HepG2 (cell line): ENCODE data around the gene SRPRA. TPM values are rescaled to one million over a fixed set of nuclear protein-coding genes. Genes with fewer than 3 reads are reported as not detected.

Source experiments
- ATAC-seq: fragments of 200-7000 bp; cut with Tn5 transposase; 3 replicates; pipeline ENCODE4 v1.9.1; 2020; ENCODE audit warnings: mild to moderate bottlenecking, moderate library complexity
- BruUV-seq: library from RNA; stranded (reverse); fragments of 400-500 nt; replicated peaks from 2 replicates; lab custom pipeline; 2021; lab: Mats Ljungman, UMichigan
- CTCF ChIA-PET: fragments of 300-600 bp; formaldehyde crosslinking; extraction: SDS; loops from one replicate; lab custom pipeline; 2021; ENCODE audit warnings: low total read pairs, inconsistent platforms, low intra/inter-chr PET ratio; lab: Yijun Ruan, JAX
- POLR2A ChIA-PET: fragments of 350-600 bp; sonication (Branson Sonifier 250); formaldehyde crosslinking; loops from one replicate; lab custom pipeline; 2020; ENCODE audit warnings: antibody characterized with exemption, inconsistent platforms; lab: Yijun Ruan, JAX
- DNase-seq: peaks from one replicate; pipeline ENCODE4 v3.0.0-alpha.2; 2015; ENCODE audit warnings: low spot score
- FAIRE-seq: peaks from 3 replicates; lab custom pipeline; 2011; peaks lifted over from hg19 to GRCh38; lab: Jason Lieb, UNC
- H2AFZ ChIP-seq: one replicate; pipeline ENCODE4 v1.6.1; 2011; ENCODE audit warnings: low read length, inconsistent platforms
- H3K27ac ChIP-seq: fragments of 300-600 bp; 3 replicates; pipeline ENCODE4 v1.8.0; 2011; ENCODE audit warnings: mixed run types, mild to moderate bottlenecking, mixed read lengths, low read length, inconsistent platforms; ENCODE audit not compliant: insufficient read depth; ENCODE audit errors: extremely low read length
- H3K27me3 ChIP-seq, 2 experiments: fragments of 200-600 bp in 1 of 2; 2 replicates in 1 of 2; 3 replicates in 1 of 2; pipeline versions ENCODE4 v1.6.0 to v1.8.0; 2011; ENCODE audit warnings: low read length in 2 of 2, mild to moderate bottlenecking in 2 of 2, moderate library complexity in 2 of 2, inconsistent platforms in 1 of 2; ENCODE audit not compliant: insufficient read depth in 2 of 2, control insufficient read depth in 1 of 2
- H3K36me3 ChIP-seq, 2 experiments: fragments of 200-600 bp in 1 of 2; replicated peaks in 1 of 2; 2 replicates in 1 of 2; 3 replicates in 1 of 2; pipeline versions ENCODE4 v1.5.1 to v1.8.0; 2011; ENCODE audit warnings: low read length in 2 of 2, inconsistent platforms in 1 of 2; ENCODE audit not compliant: insufficient read depth in 2 of 2, control insufficient read depth in 1 of 2
- H3K4me1 ChIP-seq: 2 replicates; pipeline ENCODE4 v1.5.1; 2012; ENCODE audit warnings: low read length, inconsistent platforms; ENCODE audit not compliant: insufficient read depth
- H3K4me2 ChIP-seq: 2 replicates; pipeline ENCODE4 v1.6.0; 2011; ENCODE audit warnings: low read depth, low read length, inconsistent platforms
- H3K4me3 ChIP-seq, 3 experiments: fragments of 200-600 bp in 1 of 3; sonication (generic), shearing (Covaris generic) in 1 of 3; replicated peaks in 1 of 3; 2 replicates each; pipeline ENCODE4 v1.5.1; 2011 to 2016; ENCODE audit warnings: low read length in 3 of 3, inconsistent platforms in 2 of 3, low read depth in 2 of 3, mild to moderate bottlenecking in 2 of 3, control low read depth in 1 of 3, mixed read lengths in 1 of 3; ENCODE audit not compliant: insufficient read depth in 1 of 3
- H3K79me2 ChIP-seq: one replicate; pipeline ENCODE4 v1.6.1; 2011; ENCODE audit warnings: low read length, inconsistent platforms; ENCODE audit not compliant: insufficient read depth
- H3K9ac ChIP-seq: 2 replicates; pipeline ENCODE4 v1.6.0; 2011; ENCODE audit warnings: mild to moderate bottlenecking, low read depth, low read length, inconsistent platforms; ENCODE audit not compliant: insufficient read depth
- H3K9me3 ChIP-seq: 2 replicates; pipeline ENCODE4 v1.5.1; 2012; ENCODE audit warnings: mild to moderate bottlenecking, low read length
- H4K20me1 ChIP-seq: 2 replicates; pipeline ENCODE4 v1.6.0; 2011; ENCODE audit warnings: inconsistent platforms, mild to moderate bottlenecking, low read length, moderate library complexity; ENCODE audit not compliant: insufficient read depth
- HMGA1 ChIP-seq: sonication (generic); formaldehyde crosslinking; conservative IDR thresholded peaks from 2 replicates; pipeline ENCODE4 v1.4.0; 2020; ENCODE audit warnings: missing genetic modification reagents
- JDP2 ChIP-seq: sonication (generic); formaldehyde crosslinking; IDR thresholded peaks from 2 replicates; pipeline ENCODE4 v1.8.1; 2022; ENCODE audit warnings: missing genetic modification reagents, borderline replicate concordance
- KLF16 ChIP-seq, 2 experiments: sonication (generic) in 1 of 2; formaldehyde crosslinking in 1 of 2; IDR thresholded peaks; 2 replicates each; pipeline versions ENCODE4 v1.6.1 to v1.8.0; 2016 to 2023; ENCODE audit warnings: missing genetic modification reagents in 2 of 2, missing compliant biosample characterization in 1 of 2
- REXO4 ChIP-seq: sonication (generic); formaldehyde crosslinking; IDR thresholded peaks from 2 replicates; pipeline ENCODE4 v1.8.0; 2022; ENCODE audit warnings: missing genetic modification reagents, mild to moderate bottlenecking, borderline replicate concordance
- SMYD3 ChIP-seq: sonication (generic); formaldehyde crosslinking; IDR thresholded peaks from 2 replicates; pipeline ENCODE4 v1.8.1; 2023; ENCODE audit warnings: mild to moderate bottlenecking, missing genetic modification reagents
- SP140L ChIP-seq: sonication (generic); formaldehyde crosslinking; IDR thresholded peaks from 2 replicates; pipeline ENCODE4 v1.4.0; 2020; ENCODE audit warnings: missing genetic modification reagents, borderline replicate concordance
- THAP11 ChIP-seq: IDR thresholded peaks from 2 replicates; pipeline ENCODE4 v1.6.1; 2016; ENCODE audit warnings: missing biosample characterization, missing genetic modification reagents
- U2AF1 ChIP-seq: fragments of 200-400 bp; formaldehyde crosslinking; optimal IDR thresholded peaks from 2 replicates; pipeline ENCODE3; 2017; ENCODE audit warnings: mild to moderate bottlenecking, low read depth, low read length
- ZFP90 ChIP-seq: sonication (generic); formaldehyde crosslinking; IDR thresholded peaks from 2 replicates; pipeline ENCODE4 v1.8.0; 2022; ENCODE audit warnings: missing genetic modification reagents, mild to moderate bottlenecking, inconsistent platforms, borderline replicate concordance
- ZNF232 ChIP-seq: sonication (generic); formaldehyde crosslinking; IDR thresholded peaks from 2 replicates; pipeline ENCODE4 v1.4.0; 2020; ENCODE audit warnings: missing genetic modification reagents, borderline replicate concordance
- ZNF543 ChIP-seq: sonication (generic); formaldehyde crosslinking; IDR thresholded peaks from 2 replicates; pipeline ENCODE4 v1.4.0; 2020; ENCODE audit warnings: mild to moderate bottlenecking, missing genetic modification reagents
- ZNF570 ChIP-seq: sonication (generic); formaldehyde crosslinking; IDR thresholded peaks from 2 replicates; pipeline ENCODE4 v1.4.0; 2020; ENCODE audit warnings: mild to moderate bottlenecking, missing genetic modification reagents, borderline replicate concordance
- ZNF629 ChIP-seq: sonication (generic); formaldehyde crosslinking; conservative IDR thresholded peaks from 2 replicates; pipeline ENCODE4 v1.5.0; 2020; ENCODE audit warnings: missing genetic modification reagents
- ZNF781 ChIP-seq: sonication (generic); formaldehyde crosslinking; IDR thresholded peaks from 2 replicates; pipeline ENCODE4 v1.5.1; 2020; ENCODE audit warnings: borderline replicate concordance, mild to moderate bottlenecking, missing genetic modification reagents; ENCODE audit errors: not compliant biosample characterization
- WGBS: methylation state at CpG from one replicate; pipeline ENCODE4 v1.1.6; 2017; ENCODE audit warnings: low lambda C conversion rate; 5-methylcytosine and 5-hydroxymethylcytosine counted together
- in situ Hi-C: cut with HindIII; loops from 2 replicates; pipeline ENCODE4 v1.10.0; 2017; ENCODE audit warnings: low pct_unique_long_range_greater_than_20kb; ENCODE audit not compliant: extremely low pct_ligation_motif_present
- intact Hi-C: fragments of 100-400 bp; cut with micrococcal nuclease; formaldehyde crosslinking; loops from one replicate; pipeline ENCODE4 v1.10.0; 2022; ENCODE audit not compliant: unreplicated experiment
- polyA plus RNA-seq, 8 experiments: library from polyadenylated mRNA; depleted of rRNA in 3 of 8; stranded (reverse) in 7 of 8; unstranded in 1 of 8; fragments of >200 nt; fragmentation: Illumina TruSeq in 4 of 8; extraction: Trizol in 4 of 8; gene quantifications; 2 replicates each; pipeline versions ENCODE4 v1.2.1 to v1.2.3, GENCODE V29; 2011 to 2016; ENCODE audit warnings: low read depth in 4 of 8, missing spikeins in 1 of 8, mixed read lengths in 1 of 8; ENCODE audit not compliant: insufficient read depth in 1 of 8
- total RNA-seq, 5 experiments: library from RNA; depleted of rRNA; stranded (reverse); fragments of >200 nt; fragmentation: Illumina TruSeq; extraction: Trizol; gene quantifications; 2 replicates each; pipeline ENCODE4 v1.2.3, GENCODE V29; 2016; ENCODE audit warnings: low read depth in 1 of 5
- TF ChIP-seq, protein P1 (sequence below): sonication (generic); formaldehyde crosslinking; IDR thresholded peaks from 2 replicates; pipeline ENCODE4 v1.5.0; 2020; ENCODE audit warnings: mild to moderate bottlenecking, missing genetic modification reagents
- TF ChIP-seq, protein P2 (sequence below): sonication (generic); formaldehyde crosslinking; IDR thresholded peaks from 2 replicates; pipeline ENCODE4 v1.4.0; 2020; ENCODE audit warnings: mild to moderate bottlenecking, missing genetic modification reagents
- TF ChIP-seq, protein P3 (sequence below): sonication (generic); formaldehyde crosslinking; IDR thresholded peaks from 2 replicates; pipeline ENCODE4 v1.8.1; 2022; ENCODE audit warnings: low read depth, mild to moderate bottlenecking, missing genetic modification reagents

The SRPRA gene
- total and polyA plus RNA-seq, 2 of the 13 experiments (the other 11 are each of a cell fraction or from before 2014, with no cell fraction given): 27.7 to 64.6 TPM

DNA sequence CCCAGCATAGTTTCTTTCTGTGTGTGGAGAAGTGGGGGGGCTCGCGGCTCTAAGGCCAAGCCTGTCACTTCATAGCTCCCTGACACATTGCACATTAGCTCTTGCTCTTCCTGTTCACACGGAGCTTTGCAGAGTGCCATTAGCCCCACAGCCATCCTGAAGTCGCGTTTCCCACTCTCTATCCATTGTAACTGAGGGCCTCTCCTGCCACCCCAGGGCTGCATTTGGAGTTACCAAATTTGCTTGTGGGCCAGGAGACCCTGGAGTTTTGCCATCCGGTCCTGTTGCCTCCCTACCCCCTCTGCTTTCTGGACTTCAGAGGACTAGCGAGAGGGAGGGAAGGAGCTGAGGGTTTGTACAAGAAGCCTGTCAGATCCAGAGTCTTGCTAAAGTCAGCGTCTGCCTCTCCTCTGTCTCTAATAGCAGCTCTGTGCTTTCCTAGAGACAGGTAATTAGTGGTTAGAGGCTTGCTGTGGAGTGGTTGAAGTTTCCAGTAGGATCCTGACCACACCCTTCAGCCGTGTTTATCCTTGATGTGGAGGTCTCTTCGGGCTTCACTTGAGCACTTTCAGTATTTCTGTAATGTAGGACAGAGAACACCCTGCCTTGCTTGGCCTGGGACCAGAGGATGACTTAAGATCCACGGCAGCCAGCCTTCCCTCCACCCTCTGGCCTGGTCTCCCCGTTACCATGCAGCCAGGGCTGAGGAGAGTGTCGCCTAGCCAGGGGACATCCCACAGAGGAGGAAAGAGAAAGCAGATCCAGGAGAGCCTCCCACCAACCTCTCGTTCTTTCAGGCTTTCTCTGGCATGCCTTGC lies 49.3 kb upstream of the SRPRA start:
- POLR2A ChIA-PET: no interaction called here

More for the DNA sequence above, 49.3 kb upstream of the SRPRA start:
- H3K27ac ChIP-seq: no peak overlapping the region
- H3K36me3 ChIP-seq: no peaks in the 10 kb centered on the region
- no peak for ATAC-seq
- no peak for FAIRE-seq
- BruUV-seq: no TSS peak
- H3K9me3 ChIP-seq: no peaks in the 10 kb centered on the region
- H4K20me1 ChIP-seq: no peaks in the 10 kb centered on the region
- H3K4me2 ChIP-seq: no peak overlapping the region
- no peaks in the 10 kb centered on the region for H3K79me2 ChIP-seq
- no peak overlapping the region for H3K9ac ChIP-seq
- H3K4me1 ChIP-seq: no peaks in the 10 kb centered on the region
- in situ Hi-C loops: no loop called here
- TF ChIP-seq ZNF543 (no peak), ZFP90 (CRISPR knock-in tag) (no peak), ZNF629 (CRISPR knock-in tag) (no peak), SP140L (CRISPR knock-in tag) (no peak), THAP11 (no peak), ZNF781 (CRISPR knock-in tag) (no peak), SMYD3 (CRISPR knock-in tag) (no peak), JDP2 (CRISPR knock-in tag) (no peak), HMGA1 (CRISPR knock-in tag) (no peak), KLF16 (CRISPR knock-in tag; IDR thresholded peaks at IDR 0.05) (no peak), REXO4 (CRISPR knock-in tag) (no peak), ZNF570 (CRISPR knock-in tag) (no peak), ZNF232 (CRISPR knock-in tag) (no peak), U2AF1 (no peak)
- TF ChIP-seq, protein P1, sequence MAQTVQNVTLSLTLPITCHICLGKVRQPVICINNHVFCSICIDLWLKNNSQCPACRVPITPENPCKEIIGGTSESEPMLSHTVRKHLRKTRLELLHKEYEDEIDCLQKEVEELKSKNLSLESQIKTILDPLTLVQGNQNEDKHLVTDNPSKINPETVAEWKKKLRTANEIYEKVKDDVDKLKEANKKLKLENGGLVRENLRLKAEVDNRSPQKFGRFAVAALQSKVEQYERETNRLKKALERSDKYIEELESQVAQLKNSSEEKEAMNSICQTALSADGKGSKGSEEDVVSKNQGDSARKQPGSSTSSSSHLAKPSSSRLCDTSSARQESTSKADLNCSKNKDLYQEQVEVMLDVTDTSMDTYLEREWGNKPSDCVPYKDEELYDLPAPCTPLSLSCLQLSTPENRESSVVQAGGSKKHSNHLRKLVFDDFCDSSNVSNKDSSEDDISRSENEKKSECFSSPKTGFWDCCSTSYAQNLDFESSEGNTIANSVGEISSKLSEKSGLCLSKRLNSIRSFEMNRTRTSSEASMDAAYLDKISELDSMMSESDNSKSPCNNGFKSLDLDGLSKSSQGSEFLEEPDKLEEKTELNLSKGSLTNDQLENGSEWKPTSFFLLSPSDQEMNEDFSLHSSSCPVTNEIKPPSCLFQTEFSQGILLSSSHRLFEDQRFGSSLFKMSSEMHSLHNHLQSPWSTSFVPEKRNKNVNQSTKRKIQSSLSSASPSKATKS (CRISPR knock-in tag): no peak
- TF ChIP-seq, protein P2, sequence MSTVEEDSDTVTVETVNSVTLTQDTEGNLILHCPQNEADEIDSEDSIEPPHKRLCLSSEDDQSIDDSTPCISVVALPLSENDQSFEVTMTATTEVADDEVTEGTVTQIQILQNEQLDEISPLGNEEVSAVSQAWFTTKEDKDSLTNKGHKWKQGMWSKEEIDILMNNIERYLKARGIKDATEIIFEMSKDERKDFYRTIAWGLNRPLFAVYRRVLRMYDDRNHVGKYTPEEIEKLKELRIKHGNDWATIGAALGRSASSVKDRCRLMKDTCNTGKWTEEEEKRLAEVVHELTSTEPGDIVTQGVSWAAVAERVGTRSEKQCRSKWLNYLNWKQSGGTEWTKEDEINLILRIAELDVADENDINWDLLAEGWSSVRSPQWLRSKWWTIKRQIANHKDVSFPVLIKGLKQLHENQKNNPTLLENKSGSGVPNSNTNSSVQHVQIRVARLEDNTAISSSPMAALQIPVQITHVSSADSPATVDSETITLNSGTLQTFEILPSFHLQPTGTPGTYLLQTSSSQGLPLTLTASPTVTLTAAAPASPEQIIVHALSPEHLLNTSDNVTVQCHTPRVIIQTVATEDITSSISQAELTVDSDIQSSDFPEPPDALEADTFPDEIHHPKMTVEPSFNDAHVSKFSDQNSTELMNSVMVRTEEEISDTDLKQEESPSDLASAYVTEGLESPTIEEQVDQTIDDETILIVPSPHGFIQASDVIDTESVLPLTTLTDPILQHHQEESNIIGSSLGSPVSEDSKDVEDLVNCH (CRISPR knock-in tag): no peak
- TF ChIP-seq, protein P3, sequence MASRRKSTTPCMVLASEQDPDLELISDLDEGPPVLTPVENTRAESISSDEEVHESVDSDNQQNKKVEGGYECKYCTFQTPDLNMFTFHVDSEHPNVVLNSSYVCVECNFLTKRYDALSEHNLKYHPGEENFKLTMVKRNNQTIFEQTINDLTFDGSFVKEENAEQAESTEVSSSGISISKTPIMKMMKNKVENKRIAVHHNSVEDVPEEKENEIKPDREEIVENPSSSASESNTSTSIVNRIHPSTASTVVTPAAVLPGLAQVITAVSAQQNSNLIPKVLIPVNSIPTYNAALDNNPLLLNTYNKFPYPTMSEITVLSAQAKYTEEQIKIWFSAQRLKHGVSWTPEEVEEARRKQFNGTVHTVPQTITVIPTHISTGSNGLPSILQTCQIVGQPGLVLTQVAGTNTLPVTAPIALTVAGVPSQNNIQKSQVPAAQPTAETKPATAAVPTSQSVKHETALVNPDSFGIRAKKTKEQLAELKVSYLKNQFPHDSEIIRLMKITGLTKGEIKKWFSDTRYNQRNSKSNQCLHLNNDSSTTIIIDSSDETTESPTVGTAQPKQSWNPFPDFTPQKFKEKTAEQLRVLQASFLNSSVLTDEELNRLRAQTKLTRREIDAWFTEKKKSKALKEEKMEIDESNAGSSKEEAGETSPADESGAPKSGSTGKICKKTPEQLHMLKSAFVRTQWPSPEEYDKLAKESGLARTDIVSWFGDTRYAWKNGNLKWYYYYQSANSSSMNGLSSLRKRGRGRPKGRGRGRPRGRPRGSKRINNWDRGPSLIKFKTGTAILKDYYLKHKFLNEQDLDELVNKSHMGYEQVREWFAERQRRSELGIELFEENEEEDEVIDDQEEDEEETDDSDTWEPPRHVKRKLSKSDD (CRISPR knock-in tag): no peak
- intact Hi-C loops: no loop called here
- no peak overlapping the region for H2AFZ ChIP-seq
- WGBS: 93% methylated on average over 11 of the region's 14 CpGs
- CTCF ChIA-PET: no interaction called here
- DNase-seq: no peak
- H3K27me3 ChIP-seq: no peaks in the 10 kb centered on the region
- H3K4me3 ChIP-seq: no peak overlapping the region
